ENCODE results near the gene RNF150.

DNA sequence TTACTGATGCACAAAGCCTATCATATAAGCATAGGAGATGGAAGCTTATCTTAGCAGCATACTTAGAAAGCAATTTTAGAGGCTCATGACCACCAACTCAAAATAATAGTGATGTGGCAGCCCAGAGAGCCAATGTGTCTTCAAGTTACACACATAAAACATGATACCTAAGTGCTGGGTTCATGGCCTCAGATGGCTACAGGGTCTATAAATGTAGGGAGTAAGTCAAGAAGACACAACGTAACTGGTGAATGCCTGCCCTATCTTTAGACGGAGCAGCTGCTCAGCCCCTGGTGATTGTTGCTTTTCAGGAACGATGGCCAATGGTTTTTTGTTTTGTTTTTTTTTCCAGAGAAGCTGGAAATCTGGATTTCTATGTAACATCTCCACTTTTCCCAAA is 42.8 kb downstream of the RNF150 start:
- TF ChIP-seq, protein P1, sequence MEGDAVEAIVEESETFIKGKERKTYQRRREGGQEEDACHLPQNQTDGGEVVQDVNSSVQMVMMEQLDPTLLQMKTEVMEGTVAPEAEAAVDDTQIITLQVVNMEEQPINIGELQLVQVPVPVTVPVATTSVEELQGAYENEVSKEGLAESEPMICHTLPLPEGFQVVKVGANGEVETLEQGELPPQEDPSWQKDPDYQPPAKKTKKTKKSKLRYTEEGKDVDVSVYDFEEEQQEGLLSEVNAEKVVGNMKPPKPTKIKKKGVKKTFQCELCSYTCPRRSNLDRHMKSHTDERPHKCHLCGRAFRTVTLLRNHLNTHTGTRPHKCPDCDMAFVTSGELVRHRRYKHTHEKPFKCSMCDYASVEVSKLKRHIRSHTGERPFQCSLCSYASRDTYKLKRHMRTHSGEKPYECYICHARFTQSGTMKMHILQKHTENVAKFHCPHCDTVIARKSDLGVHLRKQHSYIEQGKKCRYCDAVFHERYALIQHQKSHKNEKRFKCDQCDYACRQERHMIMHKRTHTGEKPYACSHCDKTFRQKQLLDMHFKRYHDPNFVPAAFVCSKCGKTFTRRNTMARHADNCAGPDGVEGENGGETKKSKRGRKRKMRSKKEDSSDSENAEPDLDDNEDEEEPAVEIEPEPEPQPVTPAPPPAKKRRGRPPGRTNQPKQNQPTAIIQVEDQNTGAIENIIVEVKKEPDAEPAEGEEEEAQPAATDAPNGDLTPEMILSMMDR (IDR thresholded peaks at IDR 0.05), result no peak
- TF ChIP-seq POLR2A (IDR thresholded peaks at IDR 0.05), result no peak
